Upper lobe of left lung (tissue), 6 donors: ENCODE results near the gene ADAM12. TPM values are rescaled to one million over a fixed set of nuclear protein-coding genes. Genes with fewer than 3 reads are reported as not detected.
A peak's percentile ranks its signal among the peaks of the same experiment; 100 is the strongest.

ENCODE experiments used
- ATAC-seq, 2 donors: fragments of 200-7000 bp; cut with Tn5 transposase; one replicate each; pipeline ENCODE4 v1.9.1; 2022; ENCODE audit warnings: mild to moderate bottlenecking in 2 of 2, moderate library complexity in 2 of 2; ENCODE audit not compliant: low FRiP score in 2 of 2
- DNase-seq, 2 donors: peaks; one replicate each; pipeline ENCODE4 v3.0.0-alpha.2; 2019 to 2020
- H3K27ac ChIP-seq, 4 donors: fragments of 200-600 bp; sonication (generic); one replicate each; pipeline ENCODE4 v1.5.1; 2016 to 2019
- H3K27me3 ChIP-seq, 4 donors: fragments of 200-600 bp; sonication (generic); one replicate each; pipeline ENCODE4 v1.5.1; 2017 to 2019
- H3K36me3 ChIP-seq, 4 donors: fragments of 200-600 bp; sonication (generic); one replicate each; pipeline ENCODE4 v1.5.1; 2016 to 2019
- H3K4me1 ChIP-seq, 4 donors: fragments of 200-600 bp; sonication (generic); one replicate each; pipeline ENCODE4 v1.5.1; 2018 to 2019
- H3K4me3 ChIP-seq, 4 donors: fragments of 200-600 bp; sonication (generic); one replicate each; pipeline ENCODE4 v1.5.1; 2017 to 2019; ENCODE audit warnings: mild to moderate bottlenecking in 2 of 4, moderate library complexity in 1 of 4
- H3K9me3 ChIP-seq, 4 donors: fragments of 200-600 bp; sonication (generic); one replicate each; pipeline ENCODE4 v1.5.1; 2018 to 2019
- EP300 ChIP-seq, 4 donors: sonication (generic); formaldehyde crosslinking; IDR thresholded peaks; one replicate each; pipeline ENCODE4 v1.5.1; 2017; ENCODE audit warnings: antibody characterized with exemption in 4 of 4, control low read depth in 2 of 4
- POLR2A ChIP-seq, 4 donors: fragments of 450-650 bp; IDR thresholded peaks; one replicate each; pipeline ENCODE4 v1.5.1; 2016 to 2017; ENCODE audit warnings: antibody characterized with exemption in 4 of 4, mild to moderate bottlenecking in 2 of 4
- POLR2AphosphoS5 ChIP-seq, 2 donors: sonication (generic); formaldehyde crosslinking; IDR thresholded peaks; one replicate each; pipeline ENCODE4 v1.5.1; 2017; ENCODE audit warnings: antibody characterized with exemption in 2 of 2
- WGBS, 2 donors: methylation state at CpG; one replicate each; pipeline ENCODE4 v1.1.5; 2017 to 2018; 5-methylcytosine and 5-hydroxymethylcytosine counted together
- total RNA-seq, 6 donors: library from RNA; depleted of rRNA in 4 of 6; stranded (reverse); fragments of >200 nt in 4 of 6; gene quantifications; one replicate each; pipeline versions ENCODE4 v1.1.0 to v1.2.1, GENCODE V29; 2016 to 2021
- TF ChIP-seq, protein P1 (sequence below), 6 experiments: fragments of 450-650 bp in 4 of 6; fragments of 200-600 bp in 2 of 6; sonication (generic) in 2 of 6; IDR thresholded peaks; one replicate each; pipeline ENCODE4 v1.5.1; 2016 to 2019; ENCODE audit warnings: antibody characterized with exemption in 6 of 6
- donor health status: DM: no; HTN: no; CAD: no; lungs with moderate emphysema.
- donor health status: DM: no; HTN: yes; CAD: no; lungs with severe emphysema.

The ADAM12 gene
- total RNA-seq, 6 donors from 2014 or later, result 0.44 to 3.7 (median 0.82) TPM

DNA sequence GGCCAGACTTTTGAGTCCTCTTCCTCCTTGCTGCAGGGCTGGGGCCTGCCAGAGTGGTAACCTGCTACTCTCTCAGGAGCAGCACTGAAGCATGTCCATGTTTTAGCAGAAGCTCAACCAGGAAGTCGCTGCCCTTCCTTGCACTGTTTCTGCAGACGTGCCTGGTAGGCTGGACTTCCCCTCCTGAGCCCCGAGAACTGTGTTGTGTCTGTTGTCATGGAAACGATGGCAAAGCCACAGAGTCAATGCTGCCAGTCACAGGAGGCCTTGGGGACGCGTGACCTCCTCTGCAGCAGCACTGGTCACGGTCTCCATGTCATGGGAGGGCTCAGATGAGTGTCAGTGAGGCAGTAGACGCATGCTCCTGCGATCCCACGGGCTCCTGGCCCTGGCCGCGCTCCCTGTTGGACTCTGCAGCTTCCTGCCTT, 346.5 kb downstream of the ADAM12 start:
- peaks cover 13 to 18% (median 16%) of the 10 kb centered on the region in 4 donors for H3K4me1 ChIP-seq
- 0 to 11% methylated on average over 1 to 12 of the region's 12 CpGs for WGBS, 2 donors
- H3K9me3 ChIP-seq, result no peaks in the 10 kb centered on the region
- ATAC-seq, result peak; percentile 92 to 96
- TF ChIP-seq POLR2A (IDR thresholded peaks at IDR 0.05), result peak in 1 of 4 donors; percentile 68
- TF ChIP-seq, protein P1, sequence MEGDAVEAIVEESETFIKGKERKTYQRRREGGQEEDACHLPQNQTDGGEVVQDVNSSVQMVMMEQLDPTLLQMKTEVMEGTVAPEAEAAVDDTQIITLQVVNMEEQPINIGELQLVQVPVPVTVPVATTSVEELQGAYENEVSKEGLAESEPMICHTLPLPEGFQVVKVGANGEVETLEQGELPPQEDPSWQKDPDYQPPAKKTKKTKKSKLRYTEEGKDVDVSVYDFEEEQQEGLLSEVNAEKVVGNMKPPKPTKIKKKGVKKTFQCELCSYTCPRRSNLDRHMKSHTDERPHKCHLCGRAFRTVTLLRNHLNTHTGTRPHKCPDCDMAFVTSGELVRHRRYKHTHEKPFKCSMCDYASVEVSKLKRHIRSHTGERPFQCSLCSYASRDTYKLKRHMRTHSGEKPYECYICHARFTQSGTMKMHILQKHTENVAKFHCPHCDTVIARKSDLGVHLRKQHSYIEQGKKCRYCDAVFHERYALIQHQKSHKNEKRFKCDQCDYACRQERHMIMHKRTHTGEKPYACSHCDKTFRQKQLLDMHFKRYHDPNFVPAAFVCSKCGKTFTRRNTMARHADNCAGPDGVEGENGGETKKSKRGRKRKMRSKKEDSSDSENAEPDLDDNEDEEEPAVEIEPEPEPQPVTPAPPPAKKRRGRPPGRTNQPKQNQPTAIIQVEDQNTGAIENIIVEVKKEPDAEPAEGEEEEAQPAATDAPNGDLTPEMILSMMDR (IDR thresholded peaks at IDR 0.05), result no peak
- TF ChIP-seq POLR2AphosphoS5 (IDR thresholded peaks at IDR 0.05), result peak; percentile 51 to 71
- H3K27me3 ChIP-seq, result no peaks in the 10 kb centered on the region
- peak overlapping the region in 2 of 4 donors; percentile 4 to 5 for H3K4me3 ChIP-seq
- peak; percentile 89 to 90 for DNase-seq
- H3K27ac ChIP-seq, result peak overlapping the region; percentile 54 to 69 (median 62)
- H3K36me3 ChIP-seq, result no peaks in the 10 kb centered on the region

DNA sequence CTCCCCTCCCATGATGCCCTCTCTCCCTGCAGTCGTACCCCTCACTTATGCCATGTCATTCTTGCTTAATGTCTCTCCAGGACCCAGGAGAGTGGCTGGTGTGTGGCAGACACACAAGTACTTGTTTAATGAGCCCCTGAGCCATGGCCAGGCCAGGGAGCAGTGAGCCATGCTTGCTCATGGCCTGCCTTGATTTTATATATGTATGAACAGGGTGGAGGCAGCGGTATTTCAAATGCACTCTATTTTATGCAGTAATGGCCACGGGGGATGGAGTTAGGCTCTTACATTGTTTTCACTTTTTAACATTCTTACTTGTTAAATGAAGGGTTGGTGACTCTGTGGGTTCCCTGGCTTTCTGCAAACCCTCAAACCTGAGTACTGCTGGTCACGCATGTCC, 347.2 kb downstream of the ADAM12 start:
- no peak overlapping the region for H3K4me3 ChIP-seq
- peaks cover 13 to 18% (median 16%) of the 10 kb centered on the region in 4 donors for H3K4me1 ChIP-seq
- no peak for ATAC-seq
- H3K9me3 ChIP-seq, result no peaks in the 10 kb centered on the region
- DNase-seq, result no peak
- H3K36me3 ChIP-seq, result no peaks in the 10 kb centered on the region
- no peak for TF ChIP-seq POLR2A (IDR thresholded peaks at IDR 0.05)
- TF ChIP-seq, protein P1 (IDR thresholded peaks at IDR 0.05), result no peak
- TF ChIP-seq EP300 (IDR thresholded peaks at IDR 0.05), result no peak
- TF ChIP-seq POLR2AphosphoS5 (IDR thresholded peaks at IDR 0.05), result no peak
- H3K27me3 ChIP-seq, result no peaks in the 10 kb centered on the region
- WGBS, 2 donors, result 91 to 97% methylated on average over 4 of the region's 4 CpGs
- peak overlapping the region; percentile 54 to 69 (median 62) for H3K27ac ChIP-seq

DNA sequence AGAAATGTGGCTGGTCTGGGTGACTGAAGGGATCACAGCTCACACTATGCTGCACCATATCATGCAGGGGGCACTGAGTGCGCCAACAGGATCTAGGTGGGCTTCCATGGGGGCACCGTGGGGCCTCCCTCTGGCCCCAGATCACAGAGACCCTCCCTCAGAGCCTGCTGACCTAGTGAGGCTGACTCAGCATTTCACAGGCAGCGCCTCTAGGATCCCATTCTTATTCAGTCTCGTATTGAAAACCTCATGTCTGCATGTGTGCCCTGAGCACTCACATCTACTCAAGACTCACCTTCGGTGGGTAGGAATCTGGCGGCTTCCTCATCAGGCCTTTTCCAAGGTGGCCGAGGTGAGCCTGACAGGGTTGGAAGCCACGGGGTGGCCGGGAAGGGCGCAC, 350.3 kb downstream of the ADAM12 start:
- no peak overlapping the region for H3K4me3 ChIP-seq
- no peaks in the 10 kb centered on the region for H3K27me3 ChIP-seq
- no peak overlapping the region for H3K27ac ChIP-seq
- ATAC-seq (no peak), DNase-seq (no peak)
- H3K4me1 ChIP-seq, result peaks cover 13 to 18% (median 15%) of the 10 kb centered on the region in 4 donors
- peaks cover 0 to 11% (median 4%) of the 10 kb centered on the region in 4 donors for H3K9me3 ChIP-seq
- 80 to 85% methylated on average over 8 to 10 of the region's 10 CpGs for WGBS, 2 donors
- no peaks in the 10 kb centered on the region for H3K36me3 ChIP-seq
- no peak for TF ChIP-seq EP300 (IDR thresholded peaks at IDR 0.05)
- TF ChIP-seq POLR2AphosphoS5 (IDR thresholded peaks at IDR 0.05), result no peak
- TF ChIP-seq, protein P1 (IDR thresholded peaks at IDR 0.05), result no peak
- TF ChIP-seq POLR2A (IDR thresholded peaks at IDR 0.05), result no peak

DNA sequence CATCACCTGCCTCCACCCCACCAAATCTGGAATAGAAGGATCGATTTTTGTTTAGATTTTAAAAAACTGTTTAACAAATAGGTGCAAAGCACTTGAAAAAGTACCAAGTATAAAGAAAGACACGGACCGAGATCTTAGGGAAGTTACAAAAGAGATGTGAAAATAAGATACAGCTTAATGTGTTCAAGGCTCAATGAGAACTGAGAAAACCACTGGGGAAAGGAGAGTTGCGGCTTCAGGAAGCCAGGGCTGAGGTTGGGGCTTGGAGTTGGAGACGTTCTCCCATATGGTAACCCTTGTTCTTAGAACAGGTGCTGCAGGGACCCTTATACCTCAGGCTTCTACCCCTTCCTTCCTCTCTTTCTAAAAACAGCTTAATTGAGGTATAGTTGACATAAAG, 351.8 kb downstream of the ADAM12 start:
- ATAC-seq (no peak), DNase-seq (no peak)
- peaks cover under 1 to 4% (median 2%) of the 10 kb centered on the region in 4 donors for H3K4me1 ChIP-seq
- TF ChIP-seq, protein P1 (IDR thresholded peaks at IDR 0.05), result no peak
- TF ChIP-seq EP300 (IDR thresholded peaks at IDR 0.05) (no peak), POLR2A (IDR thresholded peaks at IDR 0.05) (no peak), POLR2AphosphoS5 (IDR thresholded peaks at IDR 0.05) (no peak)
- H3K36me3 ChIP-seq, result no peaks in the 10 kb centered on the region
- no peaks in the 10 kb centered on the region for H3K27me3 ChIP-seq
- no peak overlapping the region for H3K27ac ChIP-seq
- WGBS, 2 donors, result 47 to 57% methylated on average over 5 of the region's 5 CpGs
- H3K4me3 ChIP-seq, result no peak overlapping the region
- H3K9me3 ChIP-seq, result peaks cover 0 to 12% (median 4%) of the 10 kb centered on the region in 4 donors

DNA sequence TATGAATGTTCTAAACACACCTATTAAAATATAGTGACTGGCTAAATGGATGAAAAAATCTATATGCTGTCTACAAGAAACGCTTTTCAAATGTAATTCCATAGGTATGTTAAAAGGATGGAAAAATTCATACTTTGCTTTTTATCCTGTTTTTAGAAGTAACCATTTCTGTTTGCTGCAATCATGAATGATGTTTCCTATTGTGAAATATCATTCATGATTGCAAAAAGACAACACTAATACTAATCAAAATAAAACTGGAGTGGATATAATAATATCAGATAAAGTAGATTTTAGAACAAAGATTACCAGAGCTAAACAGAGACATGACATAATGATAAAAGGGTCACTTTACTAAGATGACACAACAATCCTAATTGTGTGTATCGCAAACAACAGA, 353.7 kb downstream of the ADAM12 start:
- WGBS, 2 donors, result 91 to 98% methylated on average over 2 of the region's 2 CpGs
- no peak for ATAC-seq
- no peaks in the 10 kb centered on the region for H3K27me3 ChIP-seq
- no peak overlapping the region for H3K4me3 ChIP-seq
- DNase-seq, result no peak
- no peak overlapping the region for H3K27ac ChIP-seq
- H3K36me3 ChIP-seq, result no peaks in the 10 kb centered on the region
- peaks cover 0 to 12% (median 4%) of the 10 kb centered on the region in 4 donors for H3K9me3 ChIP-seq
- TF ChIP-seq EP300 (IDR thresholded peaks at IDR 0.05) (no peak), POLR2A (IDR thresholded peaks at IDR 0.05) (no peak), POLR2AphosphoS5 (IDR thresholded peaks at IDR 0.05) (no peak)
- TF ChIP-seq, protein P1 (IDR thresholded peaks at IDR 0.05), result no peak
- H3K4me1 ChIP-seq, result no peaks in the 10 kb centered on the region
